HEK293 (cell line): ENCODE measurements around the gene SIMC1.

Source experiments
- AEBP2 ChIP-seq: fragments of 450-650 bp; formaldehyde crosslinking; IDR thresholded peaks from 2 replicates; pipeline ENCODE4 v1.5.1; 2016; ENCODE audit warnings: missing biosample characterization, missing genetic modification characterization, borderline replicate concordance
- FEZF1 ChIP-seq: fragments of 450-650 bp; formaldehyde crosslinking; IDR thresholded peaks from 2 replicates; pipeline ENCODE4 v1.5.1; 2016; ENCODE audit warnings: missing biosample characterization, missing genetic modification characterization
- GLI4 ChIP-seq: fragments of 450-650 bp; formaldehyde crosslinking; IDR thresholded peaks from 2 replicates; pipeline ENCODE4 v1.5.1; 2016; ENCODE audit warnings: missing biosample characterization, missing genetic modification characterization
- HIC1 ChIP-seq: fragments of 450-650 bp; formaldehyde crosslinking; IDR thresholded peaks from 2 replicates; pipeline ENCODE4 v1.5.1; 2016; ENCODE audit warnings: missing biosample characterization, missing genetic modification characterization
- HOXD13 ChIP-seq: sonication (generic); formaldehyde crosslinking; IDR thresholded peaks from 2 replicates; pipeline ENCODE4 v1.8.0; 2022; ENCODE audit warnings: missing genetic modification reagents, borderline replicate concordance
- KLF17 ChIP-seq: fragments of 450-650 bp; formaldehyde crosslinking; IDR thresholded peaks from 2 replicates; pipeline ENCODE4 v1.5.1; 2016; ENCODE audit warnings: missing biosample characterization, missing genetic modification characterization
- KLF7 ChIP-seq: fragments of 450-650 bp; formaldehyde crosslinking; IDR thresholded peaks from 2 replicates; pipeline ENCODE4 v1.5.1; 2016; ENCODE audit warnings: missing biosample characterization, missing genetic modification characterization, borderline replicate concordance
- OSR2 ChIP-seq: fragments of 450-650 bp; formaldehyde crosslinking; IDR thresholded peaks from 2 replicates; pipeline ENCODE4 v1.5.1; 2016; ENCODE audit warnings: missing biosample characterization, missing genetic modification characterization
- TCF7L2 ChIP-seq: IDR thresholded peaks from 2 replicates; pipeline ENCODE4 v1.6.1; 2011; ENCODE audit warnings: low read depth, mild to moderate bottlenecking, inconsistent platforms, low read length, moderate library complexity, borderline replicate concordance
- TSHZ1 ChIP-seq: fragments of 450-650 bp; formaldehyde crosslinking; IDR thresholded peaks from 2 replicates; pipeline ENCODE4 v1.5.1; 2016; ENCODE audit warnings: missing biosample characterization, missing genetic modification characterization, borderline replicate concordance
- ZBTB49 ChIP-seq: fragments of 450-650 bp; formaldehyde crosslinking; IDR thresholded peaks from 2 replicates; pipeline ENCODE4 v1.5.1; 2016; ENCODE audit warnings: missing biosample characterization, missing genetic modification characterization, low read depth
- ZEB2 ChIP-seq: fragments of 450-650 bp; formaldehyde crosslinking; IDR thresholded peaks from 2 replicates; pipeline ENCODE4 v1.5.1; 2016; ENCODE audit warnings: missing biosample characterization, missing genetic modification characterization
- ZFP37 ChIP-seq: fragments of 450-650 bp; formaldehyde crosslinking; IDR thresholded peaks from 2 replicates; pipeline ENCODE4 v1.5.1; 2016; ENCODE audit warnings: missing biosample characterization, missing genetic modification characterization
- ZNF112 ChIP-seq: fragments of 450-650 bp; formaldehyde crosslinking; IDR thresholded peaks from 2 replicates; pipeline ENCODE4 v1.5.0; 2017; ENCODE audit warnings: missing biosample characterization, missing genetic modification characterization
- ZNF155 ChIP-seq: fragments of 450-650 bp; formaldehyde crosslinking; IDR thresholded peaks from 2 replicates; pipeline ENCODE4 v1.5.1; 2016; ENCODE audit warnings: missing biosample characterization, missing genetic modification characterization
- ZNF184 ChIP-seq: fragments of 450-650 bp; IDR thresholded peaks from 2 replicates; pipeline ENCODE4 v1.5.1; 2018; ENCODE audit warnings: missing biosample characterization, mild to moderate bottlenecking, missing genetic modification characterization
- ZNF19 ChIP-seq: fragments of 450-650 bp; formaldehyde crosslinking; IDR thresholded peaks from 2 replicates; pipeline ENCODE4; 2016; ENCODE audit warnings: missing biosample characterization, missing genetic modification characterization, low read depth
- ZNF211 ChIP-seq: fragments of 450-650 bp; formaldehyde crosslinking; IDR thresholded peaks from 2 replicates; pipeline ENCODE4 v1.5.1; 2016; ENCODE audit warnings: low read depth, missing biosample characterization, missing genetic modification characterization
- ZNF23 ChIP-seq: fragments of 450-650 bp; formaldehyde crosslinking; IDR thresholded peaks from 2 replicates; pipeline ENCODE4 v1.5.1; 2016; ENCODE audit warnings: missing biosample characterization, missing genetic modification characterization, borderline replicate concordance
- ZNF335 ChIP-seq: fragments of 450-650 bp; formaldehyde crosslinking; conservative IDR thresholded peaks from 2 replicates; pipeline ENCODE4 v1.5.1; 2016; ENCODE audit warnings: missing biosample characterization, missing genetic modification characterization
- ZNF510 ChIP-seq: fragments of 450-650 bp; formaldehyde crosslinking; IDR thresholded peaks from 2 replicates; pipeline ENCODE4 v1.5.1; 2018; ENCODE audit warnings: mild to moderate bottlenecking, missing genetic modification characterization, missing biosample characterization; ENCODE audit not compliant: insufficient replicate concordance
- ZNF521 ChIP-seq: fragments of 450-650 bp; formaldehyde crosslinking; IDR thresholded peaks from 2 replicates; pipeline ENCODE4 v1.5.1; 2017; ENCODE audit warnings: missing biosample characterization, mild to moderate bottlenecking, missing genetic modification characterization
- ZNF600 ChIP-seq: fragments of 450-650 bp; formaldehyde crosslinking; IDR thresholded peaks from 2 replicates; pipeline ENCODE4 v1.5.1; 2016; ENCODE audit warnings: missing biosample characterization, missing genetic modification characterization
- ZNF610 ChIP-seq: fragments of 450-650 bp; formaldehyde crosslinking; IDR thresholded peaks from 2 replicates; pipeline ENCODE4 v1.5.1; 2016; ENCODE audit warnings: missing biosample characterization, missing genetic modification characterization, borderline replicate concordance
- ZNF623 ChIP-seq: fragments of 450-650 bp; formaldehyde crosslinking; IDR thresholded peaks from 2 replicates; pipeline ENCODE4 v1.5.1; 2016; ENCODE audit warnings: missing biosample characterization, missing genetic modification characterization
- ZNF629 ChIP-seq: fragments of 450-650 bp; formaldehyde crosslinking; IDR thresholded peaks from 2 replicates; pipeline ENCODE4 v1.5.1; 2017; ENCODE audit warnings: missing biosample characterization, missing genetic modification characterization
- ZNF654 ChIP-seq: fragments of 450-650 bp; formaldehyde crosslinking; IDR thresholded peaks from 2 replicates; pipeline ENCODE4 v1.5.1; 2016; ENCODE audit warnings: low read depth, missing biosample characterization, missing genetic modification characterization
- ZNF707 ChIP-seq: fragments of 450-650 bp; formaldehyde crosslinking; IDR thresholded peaks from 2 replicates; pipeline ENCODE4 v1.5.1; 2016; ENCODE audit warnings: missing biosample characterization, missing genetic modification characterization
- ZSCAN23 ChIP-seq: fragments of 450-650 bp; formaldehyde crosslinking; IDR thresholded peaks from 2 replicates; pipeline ENCODE4 v1.5.1; 2016; ENCODE audit warnings: missing biosample characterization, missing genetic modification characterization
- ZXDB ChIP-seq: fragments of 450-650 bp; formaldehyde crosslinking; IDR thresholded peaks from 2 replicates; pipeline ENCODE4 v1.5.1; 2016; ENCODE audit warnings: missing biosample characterization, missing genetic modification characterization

Gene SIMC1

GRCh38 chr5:176319827-176320554 is 81.8 kb downstream of the SIMC1 start (continued):
- no peak for TF ChIP-seq HIC1 (tag by site-specific recombination)
- peak; percentile 68; the same call in 1 of the 2 replicates for TF ChIP-seq ZFP37 (tag by site-specific recombination)
- peak; percentile 48; the same call in 1 of the 2 replicates for TF ChIP-seq TSHZ1 (tag by site-specific recombination)
- TF ChIP-seq ZNF600 (tag by site-specific recombination): no peak
- peak; percentile 85 for TF ChIP-seq ZNF623
- no peak for TF ChIP-seq ZNF184 (tag by site-specific recombination)
- TF ChIP-seq FEZF1 (tag by site-specific recombination): no peak
- TF ChIP-seq ZNF335 (tag by site-specific recombination): no peak
- peak; percentile 71 for TF ChIP-seq ZNF629 (tag by site-specific recombination)
- TF ChIP-seq KLF7: peak; percentile 55; the same call in 1 of the 2 replicates
- TF ChIP-seq ZNF19 (tag by site-specific recombination): no peak
- no peak for TF ChIP-seq ZSCAN23 (tag by site-specific recombination)
- no peak for TF ChIP-seq ZEB2 (tag by site-specific recombination)
- TF ChIP-seq ZNF707: no peak
- TF ChIP-seq ZNF211 (tag by site-specific recombination): no peak
- no peak for TF ChIP-seq ZNF155 (tag by site-specific recombination)
- peak; percentile 83 for TF ChIP-seq ZXDB (tag by site-specific recombination)
- TF ChIP-seq HOXD13 (CRISPR knock-in tag): no peak
- TF ChIP-seq TCF7L2: no peak
- no peak for TF ChIP-seq ZNF112 (tag by site-specific recombination)
- no peak for TF ChIP-seq ZNF610
- no peak for TF ChIP-seq KLF17 (tag by site-specific recombination)
- TF ChIP-seq OSR2 (tag by site-specific recombination): no peak
- TF ChIP-seq GLI4: no peak
- peak; percentile 55 for TF ChIP-seq ZNF654
- TF ChIP-seq ZNF521: no peak
- peak; percentile 72 for TF ChIP-seq ZNF510
- no peak for TF ChIP-seq ZBTB49 (tag by site-specific recombination)
- TF ChIP-seq ZNF23: no peak
- TF ChIP-seq AEBP2 (tag by site-specific recombination): 0 out of 2 replicates have a peak, but pooled peaks have one; percentile 65
